Upper lobe of right lung (tissue), 1 donor: ENCODE results near the gene ZNF536. TPM values are rescaled to one million over a fixed set of nuclear protein-coding genes. Genes with fewer than 3 reads are reported as not detected.

Experiments
- ATAC-seq: fragments of 200-7000 bp; cut with Tn5 transposase; one replicate; pipeline ENCODE4 v1.9.1; 2020; ENCODE audit warnings: mild to moderate bottlenecking, moderate library complexity
- DNase-seq: peaks from one replicate; pipeline ENCODE4 v3.0.0-alpha.2; 2020
- H3K27ac ChIP-seq: fragments of 200-600 bp; one replicate; pipeline ENCODE4 v1.8.0; 2022
- H3K27me3 ChIP-seq: fragments of 200-600 bp; one replicate; pipeline ENCODE4 v1.8.0; 2022; ENCODE audit warnings: mild to moderate bottlenecking
- H3K36me3 ChIP-seq: fragments of 200-600 bp; one replicate; pipeline ENCODE4 v1.8.0; 2022
- H3K4me1 ChIP-seq: fragments of 200-600 bp; one replicate; pipeline ENCODE4 v1.8.0; 2022
- H3K4me3 ChIP-seq: fragments of 200-600 bp; one replicate; pipeline ENCODE4 v1.8.0; 2022; ENCODE audit warnings: mild to moderate bottlenecking
- H3K9me3 ChIP-seq: fragments of 200-600 bp; one replicate; pipeline ENCODE4 v1.8.0; 2022
- intact Hi-C: fragments of 100-400 bp; cut with DNase I; formaldehyde crosslinking; loops from one replicate; pipeline ENCODE4 v1.11.0; 2022
- total RNA-seq: library from RNA; stranded (reverse); fragmentation: NEBNext Ultra II Directional; extraction: Animal tissue kit (Norgen Biotek cat#: 25700); gene quantifications from one replicate; pipeline ENCODE4 v1.2.1, GENCODE V29; 2021
- TF ChIP-seq, protein P1 (sequence below): fragments of 200-600 bp; IDR thresholded peaks from one replicate; pipeline ENCODE4 v1.8.0; 2022; ENCODE audit warnings: antibody characterized with exemption
- donor health status: DM: no; HTN: yes; CAD: no; lungs with severe emphysema.

ZNF536 gene
- total RNA-seq, 1 donor from 2014 or later: 0.09 TPM

DNA sequence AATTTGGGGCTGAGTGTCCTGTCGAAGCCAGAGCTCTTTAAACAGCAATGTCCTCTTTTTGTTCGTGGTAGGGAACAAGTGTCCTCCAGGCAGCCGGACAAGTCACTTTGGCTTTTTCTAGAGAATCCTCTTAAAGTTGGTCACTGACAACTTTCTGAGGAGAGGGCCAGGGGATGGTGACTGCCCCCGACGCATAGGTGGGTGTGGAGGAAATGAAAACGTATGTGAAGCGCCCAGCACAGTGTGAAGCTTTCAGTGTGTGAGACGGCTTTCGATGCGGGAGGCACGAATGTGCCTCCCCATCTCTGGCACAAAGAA, 45.8 kb upstream of the ZNF536 start:
- TF ChIP-seq, protein P1, sequence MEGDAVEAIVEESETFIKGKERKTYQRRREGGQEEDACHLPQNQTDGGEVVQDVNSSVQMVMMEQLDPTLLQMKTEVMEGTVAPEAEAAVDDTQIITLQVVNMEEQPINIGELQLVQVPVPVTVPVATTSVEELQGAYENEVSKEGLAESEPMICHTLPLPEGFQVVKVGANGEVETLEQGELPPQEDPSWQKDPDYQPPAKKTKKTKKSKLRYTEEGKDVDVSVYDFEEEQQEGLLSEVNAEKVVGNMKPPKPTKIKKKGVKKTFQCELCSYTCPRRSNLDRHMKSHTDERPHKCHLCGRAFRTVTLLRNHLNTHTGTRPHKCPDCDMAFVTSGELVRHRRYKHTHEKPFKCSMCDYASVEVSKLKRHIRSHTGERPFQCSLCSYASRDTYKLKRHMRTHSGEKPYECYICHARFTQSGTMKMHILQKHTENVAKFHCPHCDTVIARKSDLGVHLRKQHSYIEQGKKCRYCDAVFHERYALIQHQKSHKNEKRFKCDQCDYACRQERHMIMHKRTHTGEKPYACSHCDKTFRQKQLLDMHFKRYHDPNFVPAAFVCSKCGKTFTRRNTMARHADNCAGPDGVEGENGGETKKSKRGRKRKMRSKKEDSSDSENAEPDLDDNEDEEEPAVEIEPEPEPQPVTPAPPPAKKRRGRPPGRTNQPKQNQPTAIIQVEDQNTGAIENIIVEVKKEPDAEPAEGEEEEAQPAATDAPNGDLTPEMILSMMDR: no peak
- Histone ChIP-seq H3K4me3 (no peak overlapping the region), H3K36me3 (no peaks in the 10 kb centered on the region), H3K27ac (no peak overlapping the region), H3K27me3 (no peaks in the 10 kb centered on the region), H3K9me3 (no peaks in the 10 kb centered on the region), H3K4me1 (no peaks in the 10 kb centered on the region)
- ATAC-seq (no peak), DNase-seq (no peak)
- intact Hi-C loops: no loop called here

DNA sequence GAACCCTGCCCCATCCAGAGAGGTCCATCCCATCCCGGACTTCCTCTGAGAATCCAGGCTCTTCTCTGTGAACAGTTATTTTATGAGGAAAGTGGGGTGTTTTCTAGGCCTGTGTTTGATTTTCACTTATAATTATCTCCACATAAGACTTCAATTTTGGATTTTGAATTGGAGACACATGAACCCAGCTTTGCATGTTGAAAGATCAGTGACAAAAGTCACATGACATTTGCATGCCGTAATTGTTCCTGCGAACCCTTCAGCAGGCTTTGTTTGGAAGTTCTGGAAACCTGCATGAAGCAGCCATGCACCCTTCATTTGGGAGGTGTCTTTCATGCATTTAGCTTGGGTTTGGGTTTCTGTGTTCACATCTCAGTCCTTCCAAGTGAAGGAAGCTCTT, 44.9 kb upstream of the ZNF536 start:
- Histone ChIP-seq H3K9me3 (no peaks in the 10 kb centered on the region), H3K27ac (no peak overlapping the region), H3K4me3 (no peak overlapping the region), H3K4me1 (no peaks in the 10 kb centered on the region), H3K36me3 (no peaks in the 10 kb centered on the region), H3K27me3 (no peaks in the 10 kb centered on the region)
- intact Hi-C loops: no loop called here
- DNase-seq (no peak), ATAC-seq (no peak)
- TF ChIP-seq, protein P1: no peak

DNA sequence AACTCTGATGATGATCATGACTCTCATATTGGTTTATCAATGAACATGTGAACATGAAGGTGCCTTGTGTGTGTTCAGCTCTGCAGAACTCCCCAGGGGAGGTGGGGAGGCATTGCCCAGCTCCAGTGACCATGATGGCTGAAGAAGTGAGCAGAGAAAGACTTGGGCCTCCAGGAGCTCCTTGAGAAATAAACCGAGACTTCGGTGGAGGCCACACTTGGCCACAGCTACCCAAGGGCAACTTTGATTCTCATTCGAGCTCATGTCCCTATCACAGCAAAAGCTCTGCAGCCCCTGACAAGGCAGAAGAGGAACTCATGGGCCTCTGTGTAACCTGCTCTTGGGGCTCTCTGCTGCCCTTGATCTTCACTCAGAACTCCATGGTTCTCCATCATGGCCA, 44.1 kb upstream of the ZNF536 start:
- Histone ChIP-seq H3K4me3 (no peak overlapping the region), H3K27ac (no peak overlapping the region), H3K36me3 (no peaks in the 10 kb centered on the region), H3K4me1 (no peaks in the 10 kb centered on the region), H3K27me3 (no peaks in the 10 kb centered on the region), H3K9me3 (no peaks in the 10 kb centered on the region)
- ATAC-seq (no peak), DNase-seq (no peak)
- TF ChIP-seq, protein P1: no peak
- intact Hi-C loops: no loop called here

DNA sequence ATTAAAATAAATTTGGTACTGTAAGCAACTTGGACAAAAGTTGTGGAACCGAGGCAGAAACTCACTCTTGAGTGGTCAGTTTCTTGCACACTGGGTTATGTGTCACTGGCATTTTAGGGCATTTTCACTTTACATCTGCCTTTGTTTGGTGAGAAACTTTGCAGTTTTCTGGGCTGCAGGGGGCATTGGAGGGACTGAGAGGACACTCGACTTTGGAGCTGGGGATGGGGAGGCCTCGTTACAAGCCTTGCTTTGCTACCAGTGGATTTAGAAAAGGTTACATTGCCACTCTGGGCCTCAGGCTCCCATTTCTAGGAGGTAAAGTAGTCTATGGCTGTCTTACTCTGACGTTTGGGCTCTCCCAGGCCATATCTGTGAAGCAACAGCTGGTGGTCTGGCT, 41.9 kb upstream of the ZNF536 start:
- Histone ChIP-seq H3K27ac (no peak overlapping the region), H3K36me3 (no peaks in the 10 kb centered on the region), H3K27me3 (no peaks in the 10 kb centered on the region), H3K4me1 (no peaks in the 10 kb centered on the region), H3K4me3 (no peak overlapping the region), H3K9me3 (no peaks in the 10 kb centered on the region)
- DNase-seq (no peak), ATAC-seq (no peak)
- intact Hi-C loops: no loop called here
- TF ChIP-seq, protein P1: no peak

DNA sequence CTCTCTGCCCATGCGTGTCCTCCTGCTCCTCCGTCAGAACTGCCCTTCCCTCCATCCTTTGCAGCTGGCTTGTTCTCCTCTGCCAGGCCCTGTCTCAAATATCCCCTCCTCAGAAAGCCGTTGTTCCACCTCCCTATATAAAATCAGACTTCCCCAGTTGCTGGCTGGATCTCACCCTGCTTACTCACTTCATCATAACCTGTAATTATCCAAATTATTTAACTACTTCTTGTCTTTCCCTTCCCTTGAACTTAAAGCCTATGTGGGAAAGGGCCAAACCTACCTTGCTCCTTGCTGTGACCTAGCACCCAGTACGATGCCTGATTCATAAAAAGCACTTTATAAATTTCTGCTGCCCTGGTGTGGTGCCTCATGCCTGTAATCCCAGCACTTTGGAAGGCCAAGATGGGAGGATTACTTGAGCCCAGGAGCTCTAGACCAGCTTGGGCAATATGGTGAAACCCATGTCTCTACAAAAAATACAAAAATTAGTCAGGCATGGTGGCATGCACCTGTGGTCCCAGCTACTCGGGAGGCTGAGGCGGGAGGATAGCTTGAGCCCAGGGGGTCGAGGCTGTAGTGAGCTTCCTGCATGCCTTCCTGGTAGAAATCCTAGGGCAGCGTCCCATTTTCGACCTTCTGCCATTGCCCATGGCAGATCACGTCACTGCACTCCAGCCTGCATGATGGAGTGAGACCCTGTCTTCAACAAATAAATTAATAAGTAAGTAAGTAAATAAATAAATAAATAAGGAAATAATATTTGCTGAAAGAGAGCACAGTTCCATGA, 39.5 kb upstream of the ZNF536 start:
- Histone ChIP-seq H3K4me3 (no peak overlapping the region), H3K4me1 (no peaks in the 10 kb centered on the region), H3K27me3 (no peaks in the 10 kb centered on the region), H3K36me3 (no peaks in the 10 kb centered on the region), H3K27ac (no peak overlapping the region), H3K9me3 (no peaks in the 10 kb centered on the region)
- TF ChIP-seq, protein P1: no peak
- DNase-seq (no peak), ATAC-seq (no peak)
- intact Hi-C loops: no loop called here
